Kidney glomerular epithelial cell (primary cell): Measurements from ENCODE around the gene CBLC.
"Not testable (repeated sequence)": the region's sequence is repeated elsewhere in the genome, so short reads cannot be mapped to it uniquely, and the experiment has no call there.

ENCODE experiments used
- DNase-seq: peaks from one replicate; lab custom pipeline; 2025; lab: John Stamatoyannopoulos, UW

CBLC gene

DNA sequence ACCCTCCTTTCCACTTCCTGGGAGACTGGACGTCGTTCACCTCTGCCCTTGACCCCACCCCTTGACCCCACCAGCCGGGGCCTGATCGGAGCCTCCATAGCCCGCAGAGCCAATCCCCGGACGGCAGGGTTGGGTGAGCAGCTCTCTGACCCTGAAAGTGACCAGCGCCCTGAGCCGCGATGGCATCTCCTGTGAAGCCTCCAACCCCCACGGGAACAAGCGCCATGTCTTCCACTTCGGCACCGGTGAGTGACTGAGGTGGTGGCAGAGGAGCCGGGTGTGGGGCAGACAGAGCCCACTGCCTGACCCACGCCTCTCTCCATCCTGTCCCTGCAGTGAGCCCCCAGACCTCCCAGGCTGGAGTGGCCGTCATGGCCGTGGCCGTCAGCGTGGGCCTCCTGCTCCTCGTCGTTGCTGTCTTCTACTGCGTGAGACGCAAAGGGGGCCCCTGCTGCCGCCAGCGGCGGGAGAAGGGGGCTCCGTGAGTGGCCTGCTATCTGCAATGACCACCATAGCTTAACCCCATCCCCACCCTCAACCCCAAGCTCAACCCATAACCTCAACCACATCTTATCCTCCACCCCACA, 41.6 kb downstream of the CBLC start:
- no peak for DNase-seq

DNA sequence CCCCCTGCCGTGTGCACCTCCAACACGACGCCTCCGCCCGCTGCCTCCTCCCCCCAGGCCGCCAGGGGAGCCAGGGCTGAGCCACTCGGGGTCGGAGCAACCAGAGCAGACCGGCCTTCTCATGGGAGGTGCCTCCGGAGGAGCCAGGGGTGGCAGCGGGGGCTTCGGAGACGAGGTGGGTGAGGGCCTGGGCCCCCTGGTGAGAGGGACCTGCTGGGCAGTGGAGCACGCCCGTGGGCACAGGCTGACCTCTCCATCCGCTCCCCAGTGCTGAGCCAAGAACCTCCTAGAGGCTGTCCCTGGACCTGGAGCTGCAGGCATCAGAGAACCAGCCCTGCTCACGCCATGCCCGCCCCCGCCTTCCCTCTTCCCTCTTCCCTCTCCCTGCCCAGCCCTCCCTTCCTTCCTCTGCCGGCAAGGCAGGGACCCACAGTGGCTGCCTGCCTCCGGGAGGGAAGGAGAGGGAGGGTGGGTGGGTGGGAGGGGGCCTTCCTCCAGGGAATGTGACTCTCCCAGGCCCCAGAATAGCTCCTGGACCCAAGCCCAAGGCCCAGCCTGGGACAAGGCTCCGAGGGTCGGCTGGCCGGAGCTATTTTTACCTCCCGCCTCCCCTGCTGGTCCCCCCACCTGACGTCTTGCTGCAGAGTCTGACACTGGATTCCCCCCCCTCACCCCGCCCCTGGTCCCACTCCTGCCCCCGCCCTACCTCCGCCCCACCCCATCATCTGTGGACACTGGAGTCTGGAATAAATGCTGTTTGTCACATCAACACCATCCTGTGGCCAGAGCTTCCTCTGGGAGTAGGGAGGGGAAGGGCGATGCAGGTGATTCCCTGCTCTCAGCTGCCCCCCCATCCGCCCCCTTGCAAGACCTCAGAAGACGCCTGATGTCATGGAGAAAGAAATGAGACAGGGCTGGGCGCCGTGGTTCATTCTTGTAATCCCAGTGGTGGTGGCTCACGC, 43.2 kb downstream of the CBLC start:
- no peak for DNase-seq

GRCh38 chr19:44822177-44822576, 44.5 kb downstream of the CBLC start:
- DNase-seq = no peak

DNA sequence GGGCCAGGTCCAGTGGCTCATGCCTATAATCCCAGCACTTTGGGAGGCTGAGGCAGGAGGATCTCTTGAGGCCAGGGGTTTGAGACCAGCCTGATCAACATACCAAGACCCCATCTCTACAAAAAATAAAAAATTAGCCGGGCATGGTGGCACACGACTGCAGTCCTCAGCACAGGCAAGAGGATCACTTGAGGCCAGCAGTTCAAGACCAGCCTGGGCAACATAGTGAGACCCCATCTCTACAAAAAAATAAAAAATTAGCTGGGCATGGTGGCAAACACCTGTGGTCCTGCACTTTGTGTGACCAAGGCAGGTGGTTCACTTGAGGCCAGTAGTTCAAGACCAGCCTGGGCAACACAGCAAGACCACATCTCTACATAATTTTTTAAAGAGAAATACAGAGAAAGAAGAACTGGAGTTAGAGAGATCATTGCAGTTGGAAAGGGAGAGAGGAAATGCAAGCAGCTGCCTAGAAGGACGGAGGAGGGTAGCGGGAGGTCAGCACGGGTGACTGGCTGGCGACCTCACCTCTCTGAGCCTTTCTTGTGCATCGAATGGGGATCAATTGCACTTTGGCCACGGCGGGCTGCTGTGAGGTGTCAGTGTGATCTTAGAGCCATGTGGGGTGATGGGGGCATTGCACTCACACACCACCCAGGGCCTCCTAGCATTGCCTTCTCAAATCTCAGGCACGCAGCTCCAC, 45.1 kb downstream of the CBLC start:
- DNase-seq = no peak

DNA sequence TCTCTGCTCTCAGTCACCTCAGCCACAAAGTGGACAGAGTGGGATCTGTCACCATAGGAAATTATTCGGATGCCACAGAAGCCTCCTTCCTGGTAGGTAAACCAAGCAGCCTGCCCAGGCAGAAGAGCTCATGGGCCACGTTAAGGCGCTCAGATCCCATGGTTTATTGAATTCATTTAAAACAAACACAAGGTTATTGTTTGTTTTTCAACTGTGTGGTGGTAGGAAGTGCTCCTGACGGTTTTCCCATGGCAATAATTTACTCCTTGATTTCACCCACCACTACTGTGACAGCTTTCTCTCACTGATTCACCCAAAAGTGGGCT, 45.6 kb downstream of the CBLC start:
- DNase-seq = peak; percentile 26

DNA sequence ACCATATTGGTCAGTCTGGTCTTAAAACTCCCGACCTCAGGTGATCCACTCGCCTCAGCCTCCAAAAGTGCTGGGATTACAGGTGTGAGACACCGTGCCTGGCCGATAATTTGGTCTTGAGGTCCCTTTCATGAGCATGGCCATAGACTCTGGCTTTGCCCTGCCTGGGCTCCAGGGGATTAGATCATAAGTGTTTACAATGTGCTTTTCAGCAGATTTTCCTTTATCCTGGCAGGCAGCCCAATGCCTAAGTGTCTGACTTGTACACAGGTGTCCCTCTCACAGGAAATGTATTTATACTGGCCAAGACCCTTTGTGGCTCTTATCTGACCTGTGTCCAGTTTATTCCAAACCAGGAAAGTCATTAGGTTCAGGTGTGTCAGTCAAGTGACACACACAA, 47.1 kb downstream of the CBLC start:
- DNase-seq = no peak

GRCh38 chr19:44832875-44833274, 55.2 kb downstream of the CBLC start:
- DNase-seq = not testable (repeated sequence)

DNA sequence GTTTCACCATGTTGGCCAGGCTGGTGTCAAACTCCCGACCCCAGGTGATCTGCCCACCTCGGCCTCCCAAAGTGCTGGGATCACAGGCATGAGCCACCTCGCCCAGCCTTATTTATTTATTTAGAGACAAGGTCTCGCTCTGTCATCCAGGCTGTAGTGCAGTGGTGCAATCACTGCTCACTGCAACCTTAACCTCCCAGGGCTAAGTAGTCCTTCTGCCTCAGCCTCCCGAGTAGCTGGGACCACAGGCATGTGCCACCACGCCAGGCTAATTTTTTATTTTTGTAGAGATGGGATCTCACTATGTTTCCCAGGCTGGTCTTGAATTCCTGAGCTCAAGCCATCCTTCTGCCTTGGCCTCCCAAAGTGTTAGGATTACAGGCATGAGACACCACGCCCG, 56.7 kb downstream of the CBLC start:
- not testable (repeated sequence) for DNase-seq

- no peak for DNase-seq
Observed at GRCh38 chr19:44839276-44839675, 61.6 kb downstream of the CBLC start.

DNA sequence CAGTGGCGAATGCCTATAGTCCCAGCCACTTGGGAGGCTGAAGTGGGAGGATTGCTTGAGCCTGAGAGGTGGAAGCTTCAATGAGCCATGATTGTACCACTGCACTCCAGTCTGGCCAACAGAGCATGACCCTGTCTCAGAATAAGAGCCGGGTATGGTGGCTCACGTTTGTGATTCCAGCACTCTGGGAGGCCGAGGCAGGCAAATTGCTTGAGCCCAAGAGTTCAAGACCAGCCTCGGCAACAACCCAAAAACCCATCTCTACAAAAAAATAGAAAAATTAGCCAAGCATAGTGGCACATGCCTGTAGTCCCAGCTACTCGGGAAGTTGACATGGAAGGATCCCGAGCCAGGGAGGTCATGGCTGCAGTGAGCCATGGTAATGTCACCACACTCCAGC, 63.1 kb downstream of the CBLC start:
- no peak for DNase-seq

- no peak for DNase-seq
Observed at GRCh38 chr19:44841231-44841630, 63.5 kb downstream of the CBLC start.

DNA sequence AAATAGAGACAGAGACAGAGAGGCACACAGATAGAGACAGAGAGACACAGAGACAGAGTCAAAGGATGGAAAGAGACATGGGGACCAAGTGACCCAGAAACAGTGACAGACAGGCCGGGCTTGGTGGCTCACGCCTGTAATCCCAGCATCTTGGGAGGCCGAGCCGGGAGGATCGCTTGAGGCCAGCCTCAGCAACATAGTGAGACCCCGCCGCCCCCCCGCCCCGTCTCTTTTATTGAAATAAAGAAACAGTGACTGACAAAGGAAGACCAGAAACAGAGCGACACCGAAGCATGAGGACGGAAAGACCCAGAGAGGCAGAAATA, 67.6 kb downstream of the CBLC start:
- DNase-seq = no peak

DNA sequence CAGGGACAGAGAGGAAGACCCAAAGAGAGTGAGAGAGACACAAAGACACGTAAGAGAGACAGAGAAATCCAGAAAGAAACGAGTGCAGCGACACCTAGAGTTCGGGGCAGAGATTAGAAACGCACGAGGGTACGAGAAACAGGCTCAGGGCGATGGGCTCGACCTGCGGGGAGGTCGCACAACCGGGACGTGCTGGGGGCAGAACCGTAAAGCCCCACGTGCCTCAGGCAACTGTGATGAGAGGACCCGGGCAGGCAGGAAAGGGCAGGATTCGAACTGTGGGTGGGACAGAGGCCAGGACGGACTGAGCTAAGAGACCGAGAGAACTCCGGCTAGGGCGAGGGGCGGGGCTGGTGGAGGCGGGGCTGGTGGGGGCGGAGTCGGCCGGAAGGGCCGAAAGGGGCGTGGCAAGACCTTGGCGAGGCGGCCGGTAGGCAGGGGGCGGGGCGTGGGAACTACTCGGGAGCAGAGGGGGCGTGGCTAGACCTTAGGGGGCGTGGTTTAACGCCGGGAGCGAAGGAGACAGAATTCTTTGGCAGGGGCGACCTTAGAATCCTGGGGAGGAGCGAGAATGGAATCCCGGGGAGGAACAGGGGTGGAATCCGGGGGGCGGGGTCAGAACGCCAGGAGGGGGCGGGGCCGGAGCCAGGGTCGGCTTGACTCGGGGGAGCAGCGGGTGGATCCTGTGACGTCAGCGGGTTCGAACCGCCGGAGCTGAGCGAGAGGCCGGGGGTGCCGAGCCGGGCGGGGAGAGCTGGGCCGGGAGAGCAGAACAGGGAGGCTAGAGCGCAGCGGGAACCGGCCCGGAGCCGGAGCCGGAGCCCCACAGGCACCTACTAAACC, 68.1 kb downstream of the CBLC start, which contains the start of gene NECTIN2:
Gene NECTIN2, plus strand, starts transcription at position 686 of the 843 bp plus-strand sequence. CDS start 229 bp downstream, outside the sequence.
- DNase-seq = peak; percentile 96

DNA sequence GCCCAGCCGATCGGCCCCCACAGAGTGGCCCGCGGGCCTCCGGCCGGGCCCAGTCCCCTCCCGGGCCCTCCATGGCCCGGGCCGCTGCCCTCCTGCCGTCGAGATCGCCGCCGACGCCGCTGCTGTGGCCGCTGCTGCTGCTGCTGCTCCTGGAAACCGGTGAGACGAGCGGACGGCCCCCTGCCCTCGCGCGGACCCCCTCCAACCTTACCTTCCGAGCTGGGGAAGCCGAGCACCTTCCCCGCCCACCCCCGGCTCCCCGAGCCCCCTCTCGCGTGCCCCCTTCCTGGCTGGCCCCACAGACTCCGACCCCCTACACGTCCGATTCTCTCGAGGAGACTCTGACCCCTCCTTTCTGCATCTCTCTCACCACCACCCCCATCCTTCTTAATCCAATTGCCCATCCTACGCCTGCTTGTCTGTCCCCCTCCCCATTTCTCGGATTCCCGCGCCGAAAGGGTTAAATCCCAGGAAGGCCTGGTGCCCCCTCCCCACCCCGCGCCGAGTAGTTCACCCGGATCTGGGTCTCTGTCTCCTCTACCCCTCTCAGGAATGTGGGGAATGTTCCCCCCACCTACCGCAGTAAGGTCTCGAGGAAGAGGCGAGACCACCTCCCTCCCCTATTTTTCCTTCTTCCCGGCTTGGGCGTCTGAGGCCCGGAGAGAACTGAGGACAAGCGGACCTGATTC, 68.9 kb downstream of the CBLC start:
- peak; percentile 23 for DNase-seq

- DNase-seq = peak; percentile 57
Observed at GRCh38 chr19:44847144-44848035, 69.7 kb downstream of the CBLC start.

DNA sequence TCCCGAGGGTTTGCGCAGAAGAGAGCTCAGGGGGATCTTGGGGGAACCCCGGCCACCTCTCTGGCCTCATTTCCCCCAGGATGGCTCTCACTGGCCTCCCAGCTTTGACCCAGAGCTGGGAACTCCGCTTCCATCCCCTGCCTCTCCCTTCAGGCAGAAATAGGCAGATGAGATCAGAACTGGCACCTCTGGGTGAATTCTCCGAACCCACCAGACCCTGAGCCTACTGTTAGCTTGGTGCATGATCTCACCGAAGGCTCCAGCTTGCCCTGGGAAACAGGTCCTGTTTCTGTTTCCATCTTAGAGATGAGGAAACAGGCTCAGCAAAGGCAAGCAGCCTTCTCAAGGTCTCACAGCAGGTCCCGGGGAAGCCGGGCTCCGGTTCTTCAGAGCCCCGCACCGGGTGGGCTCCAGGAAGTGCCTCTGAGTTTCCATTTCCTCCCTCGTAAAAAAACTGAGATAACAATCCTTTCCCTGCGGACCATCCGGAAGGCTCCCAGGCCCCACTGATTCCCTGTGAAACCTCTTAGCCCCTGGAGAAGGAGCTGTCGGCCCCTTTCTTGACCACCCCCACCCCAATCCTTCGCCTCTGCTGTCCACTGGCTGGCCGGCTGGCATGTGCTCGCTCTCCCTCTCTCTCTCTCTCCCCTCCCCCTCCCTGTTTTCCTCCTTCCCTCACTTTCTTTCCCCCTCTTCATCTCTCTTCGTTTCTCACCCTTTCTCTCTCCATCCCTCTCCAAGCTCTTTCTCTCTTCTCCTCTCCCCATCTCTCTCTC, 70.5 kb downstream of the CBLC start:
- peak; percentile 51 for DNase-seq

DNA sequence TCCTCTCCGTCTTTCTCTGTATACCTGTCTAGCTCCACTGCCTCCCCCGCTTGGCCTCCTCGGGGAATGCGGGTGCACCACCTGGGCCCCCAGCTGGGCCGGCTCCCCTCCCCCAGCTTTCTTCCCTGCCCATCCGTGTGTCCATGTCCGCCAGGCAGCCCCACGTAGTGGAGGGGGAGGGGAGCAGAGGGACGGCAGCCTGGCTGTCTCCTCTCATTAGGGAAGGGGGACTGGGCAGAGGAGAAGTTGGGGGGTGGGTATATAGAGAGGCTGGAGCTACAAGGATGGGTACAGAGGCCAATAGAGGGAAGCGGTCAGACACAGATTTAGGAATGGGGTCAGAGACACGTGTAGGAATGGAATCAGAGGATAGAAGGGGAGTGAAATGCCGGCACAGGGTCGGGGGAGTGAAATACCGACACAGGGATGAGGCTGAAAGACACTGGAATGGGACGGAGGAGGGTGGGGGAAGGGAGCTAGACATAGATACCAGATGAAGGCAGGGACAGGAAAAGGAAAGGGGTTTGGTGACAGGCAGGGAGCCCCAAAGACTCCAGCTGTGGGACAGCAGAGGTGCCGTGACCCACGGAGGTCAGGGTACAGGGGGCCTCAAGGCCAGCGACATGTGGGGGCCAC, 71.2 kb downstream of the CBLC start:
- DNase-seq = peak; percentile 25
